Measurements from ENCODE around the gene PAIP1. TPM values are rescaled to one million over a fixed set of nuclear protein-coding genes. Genes with fewer than 3 reads are reported as not detected.

Gene PAIP1
- total and polyA plus RNA-seq, 7 donors: 99.6 to 202 (median 141) TPM

- no peaks in the 10 kb centered on the region for H3K9me3 ChIP-seq
- H3K4me1 ChIP-seq: no peaks in the 10 kb centered on the region
- intact Hi-C loops (cut with DNase I): no loop called here
- DNase-seq (no peak), ATAC-seq (no peak)
- H3K27ac ChIP-seq: no peak overlapping the region
- 77 to 88% (median 86%) methylated on average over 2 of the region's 2 CpGs for WGBS, 3 donors
- no peaks in the 10 kb centered on the region for H3K27me3 ChIP-seq (ENCODE audit: insufficient read depth in 3 of 3, low read length in 2 of 3)
- no peak overlapping the region for H3K4me3 ChIP-seq
- TF ChIP-seq CTCF (IDR thresholded peaks at IDR 0.05): no peak
- peaks cover 12 to 100% of the 10 kb centered on the region in 2 donors for H3K36me3 ChIP-seq (ENCODE audit: insufficient read depth in 1 of 2, low read depth in 1 of 2)
Observed at GRCh38 chr5:43533646-43534045, 23.2 kb downstream of the PAIP1 start.

- Histone ChIP-seq H3K9me3 (no peaks in the 10 kb centered on the region), H3K27me3 (ENCODE audit: insufficient read depth in 3 of 3, low read length in 2 of 3) (no peaks in the 10 kb centered on the region), H3K4me1 (no peaks in the 10 kb centered on the region), H3K4me3 (no peak overlapping the region), H3K36me3 (ENCODE audit: insufficient read depth in 1 of 2, low read depth in 1 of 2) (peaks cover 15 to 94% of the 10 kb centered on the region in 2 donors), H3K27ac (no peak overlapping the region)
- TF ChIP-seq CTCF (IDR thresholded peaks at IDR 0.05): no peak
- ATAC-seq (no peak), DNase-seq (no peak)
- intact Hi-C loops (cut with DNase I): no loop called here
- WGBS, 3 donors: 94 to 97% (median 95%) methylated on average over 2 of the region's 2 CpGs
Observed at GRCh38 chr5:43530648-43531047, 26.2 kb downstream of the PAIP1 start.

- ATAC-seq (no peak), DNase-seq (no peak)
- WGBS, 3 donors: 56 to 64% (median 61%) methylated on average over 2 of the region's 2 CpGs
- Histone ChIP-seq H3K27me3 (ENCODE audit: insufficient read depth in 3 of 3, low read length in 2 of 3) (no peaks in the 10 kb centered on the region), H3K4me1 (no peaks in the 10 kb centered on the region), H3K4me3 (no peak overlapping the region), H3K27ac (no peak overlapping the region), H3K9me3 (no peaks in the 10 kb centered on the region), H3K36me3 (ENCODE audit: insufficient read depth in 1 of 2, low read depth in 1 of 2) (peaks cover 8 to 51% of the 10 kb centered on the region in 2 donors)
- no peak for TF ChIP-seq CTCF (IDR thresholded peaks at IDR 0.05)
- intact Hi-C loops (cut with DNase I): no loop called here
Observed at GRCh38 chr5:43523662-43524072, 33.2 kb downstream of the PAIP1 start.

- no peak overlapping the region for H3K4me3 ChIP-seq
- no peak for TF ChIP-seq CTCF (IDR thresholded peaks at IDR 0.05)
- DNase-seq (no peak), ATAC-seq (no peak)
- no peaks in the 10 kb centered on the region for H3K4me1 ChIP-seq
- 92 to 99% (median 94%) methylated on average over 1 of the region's 1 CpG for WGBS, 3 donors
- H3K27ac ChIP-seq: no peak overlapping the region
- H3K9me3 ChIP-seq: no peaks in the 10 kb centered on the region
- no peaks in the 10 kb centered on the region for H3K27me3 ChIP-seq (ENCODE audit: insufficient read depth in 3 of 3, low read length in 2 of 3)
- peaks cover 5 to 26% of the 10 kb centered on the region in 2 donors for H3K36me3 ChIP-seq (ENCODE audit: insufficient read depth in 1 of 2, low read depth in 1 of 2)
- intact Hi-C loops (cut with DNase I): no loop called here
Observed at GRCh38 chr5:43520615-43521014, 36.3 kb downstream of the PAIP1 start.

GRCh38 chr5:43515678-43516048, 41.2 kb downstream of the PAIP1 start:
- DNase-seq (no peak), ATAC-seq (peak in 1 of 4 donors; percentile 23)
- intact Hi-C loops (cut with DNase I): loop anchor here in 1 of 2 donors (2.0 kb wide), 1 partner anchor 31 kb away; no protein-coding TSS in a partner anchor
- Histone ChIP-seq H3K27me3 (ENCODE audit: insufficient read depth in 3 of 3, low read length in 2 of 3) (no peaks in the 10 kb centered on the region), H3K4me3 (peak overlapping the region; percentile 68), H3K9me3 (no peaks in the 10 kb centered on the region), H3K36me3 (ENCODE audit: insufficient read depth in 1 of 2, low read depth in 1 of 2) (no peaks in the 10 kb centered on the region), H3K4me1 (peaks cover 10% of the 10 kb centered on the region), H3K27ac (peak overlapping the region; percentile 78)
- WGBS, 3 donors: 25 to 38% (median 28%) methylated on average over 1 of the region's 1 CpG
- no peak for TF ChIP-seq CTCF (IDR thresholded peaks at IDR 0.05)

Data from psoas muscle (tissue), 8 donors.